HL-60 (cell line): ENCODE results near the gene TMF1.
A peak's percentile ranks its signal among the peaks of the same experiment; 100 is the strongest.

ENCODE experiments used
- DNase-seq, 2 experiments: peaks; one replicate each; pipeline ENCODE4 v3.0.0-alpha.2; 2010 to 2020; ENCODE audit warnings: low read depth in 1 of 2, low spot score in 1 of 2
- H3K27ac ChIP-seq: fragments of 250-450 bp; sonication (Bioruptor Pico); replicated peaks from 2 replicates; pipeline ENCODE4 v1.5.1; 2020; ENCODE audit warnings: mild to moderate bottlenecking, moderate library complexity
- H3K27me3 ChIP-seq: fragments of 250-450 bp; sonication (Bioruptor Pico); 2 replicates; pipeline ENCODE4 v1.5.1; 2021; ENCODE audit warnings: mild to moderate bottlenecking, moderate library complexity; ENCODE audit not compliant: insufficient read depth, poor library complexity, severe bottlenecking
- H3K4me3 ChIP-seq: replicated peaks from 2 replicates; pipeline ENCODE4 v1.5.1; 2011; ENCODE audit warnings: mild to moderate bottlenecking, control low read depth, low read length; ENCODE audit not compliant: insufficient read depth
- CTCF ChIP-seq: IDR thresholded peaks from one replicate; pipeline ENCODE4 v1.5.1; 2011; ENCODE audit warnings: low read length, control low read depth, inconsistent platforms; ENCODE audit not compliant: insufficient read depth
- GABPA ChIP-seq: IDR thresholded peaks from 2 replicates; pipeline ENCODE4 v1.6.1; 2012; ENCODE audit warnings: low read depth
- POLR2AphosphoS5 ChIP-seq: IDR thresholded peaks from 2 replicates; pipeline ENCODE4 v1.6.1; 2012; ENCODE audit warnings: low read depth
- REST ChIP-seq: IDR thresholded peaks from 2 replicates; pipeline ENCODE4 v1.6.1; 2012; ENCODE audit warnings: low read depth; ENCODE audit not compliant: insufficient replicate concordance
- SPI1 ChIP-seq: IDR thresholded peaks from 2 replicates; pipeline ENCODE4 v1.6.1; 2012; ENCODE audit warnings: low read depth, mild to moderate bottlenecking, borderline replicate concordance

The TMF1 gene

GRCh38 chr3:69016102-69016501 lies 36.0 kb downstream of the TMF1 start:
- no peak for DNase-seq
- TF ChIP-seq SPI1 (no peak), POLR2AphosphoS5 (no peak), REST (no peak), CTCF (no peak), GABPA (no peak)
- no peak overlapping the region for H3K27ac ChIP-seq

GRCh38 chr3:69014022-69014580 lies 38.0 kb downstream of the TMF1 start:
- TF ChIP-seq GABPA (no peak), REST (no peak), CTCF (no peak), POLR2AphosphoS5 (no peak), SPI1 (no peak)
- H3K4me3 ChIP-seq, result peak overlapping the region; percentile 73
- no peak for DNase-seq
- peak overlapping the region; percentile 58 for H3K27ac ChIP-seq
- no peaks in the 10 kb centered on the region for H3K27me3 ChIP-seq

More at GRCh38 chr3:69016102-69016501, 36.0 kb downstream of the TMF1 start:
- Histone ChIP-seq H3K4me3 (no peak overlapping the region), H3K27me3 (no peaks in the 10 kb centered on the region)

GRCh38 chr3:69013253-69014021 lies 38.7 kb downstream of the TMF1 start, which contains the start of gene EOGT:
Gene EOGT (minus strand): TSS chr3:69013684. CDS start chr3:69009846, 3,838 bp downstream.
- peak; percentile 27 to 79 for DNase-seq
- Histone ChIP-seq H3K27me3 (no peaks in the 10 kb centered on the region), H3K4me3 (peak within 1 kb of the TSS; percentile 73), H3K27ac (peak within 1 kb of the TSS; percentile 58)
- TF ChIP-seq POLR2AphosphoS5 (peak; percentile 56; the same call in 1 of the 2 replicates), SPI1 (no peak), GABPA (peak; percentile 24; the same call in 1 of the 2 replicates), CTCF (peak; percentile 63), REST (peak; percentile 29)
